Measurements from ENCODE around the gene WDR11.
A peak's percentile ranks its signal among the peaks of the same experiment; 100 is the strongest.
"Not testable (repeated sequence)": the region's sequence is repeated elsewhere in the genome, so short reads cannot be mapped to it uniquely, and the experiment has no call there.

The WDR11 gene

GRCh38 chr10:120861178-120861855 is 10.2 kb downstream of the WDR11 start:
- no peak for DNase-seq

GRCh38 chr10:120873741-120874140 is 22.6 kb downstream of the WDR11 start:
- no peak for DNase-seq

- DNase-seq: no peak
These were observed 31.9 kb downstream of the WDR11 start for GRCh38 chr10:120883071-120883470.

GRCh38 chr10:120887482-120887881 is 36.3 kb downstream of the WDR11 start:
- no peak for DNase-seq

- DNase-seq: no peak
These were observed 40.2 kb downstream of the WDR11 start for GRCh38 chr10:120891365-120891764.

- no peak for DNase-seq
These were observed 43.4 kb downstream of the WDR11 start for GRCh38 chr10:120894556-120894955.

GRCh38 chr10:120897343-120897742 is 46.2 kb downstream of the WDR11 start:
- no peak for DNase-seq

GRCh38 chr10:120905268-120905667 is 54.1 kb downstream of the WDR11 start:
- DNase-seq: no peak

- DNase-seq: no peak
These were observed 66.5 kb downstream of the WDR11 start for GRCh38 chr10:120917521-120918250.

GRCh38 chr10:120923886-120924285 is 72.7 kb downstream of the WDR11 start:
- DNase-seq: not testable (repeated sequence)

GRCh38 chr10:120926611-120927010 is 75.4 kb downstream of the WDR11 start:
- DNase-seq: no peak

GRCh38 chr10:120927352-120927751 is 76.2 kb downstream of the WDR11 start:
- no peak for DNase-seq

- peak; percentile 72 for DNase-seq
These were observed 78.0 kb downstream of the WDR11 start for GRCh38 chr10:120929166-120929565.

GRCh38 chr10:120931423-120931822 is 80.3 kb downstream of the WDR11 start:
- DNase-seq: no peak

- no peak for DNase-seq
These were observed 80.8 kb downstream of the WDR11 start for GRCh38 chr10:120931999-120932398.

- no peak for DNase-seq
These were observed 87.7 kb downstream of the WDR11 start for GRCh38 chr10:120938822-120939221.

GRCh38 chr10:120940299-120940900 is 89.2 kb downstream of the WDR11 start:
- DNase-seq: peak; percentile 69

- peak; percentile 19 for DNase-seq
These were observed 90.3 kb downstream of the WDR11 start for GRCh38 chr10:120941501-120941900.

- peak; percentile 85 for DNase-seq
These were observed 91.7 kb downstream of the WDR11 start for GRCh38 chr10:120942806-120943413.

GRCh38 chr10:120943542-120943941 is 92.4 kb downstream of the WDR11 start:
- DNase-seq: peak; percentile 45

GRCh38 chr10:120944586-120945125 is 93.5 kb downstream of the WDR11 start:
- DNase-seq: no peak

GRCh38 chr10:120945182-120945581 is 94.0 kb downstream of the WDR11 start:
- DNase-seq: no peak

- no peak for DNase-seq
These were observed 94.7 kb downstream of the WDR11 start for GRCh38 chr10:120945801-120946302.

All from NCI-H82 (cell line).